HG03025 (cell line): Measurements from ENCODE around the gene STAT1.

Source experiments
- ATAC-seq: cut with Tn5 transposase; IDR thresholded peaks from one replicate; pipeline ENCODE4 v1.9.1; 2021; ENCODE audit warnings: mild to moderate bottlenecking, moderate library complexity; ENCODE audit not compliant: unreplicated experiment, low FRiP score

Gene STAT1

GRCh38 chr2:191032588-191033429 lies 18.8 kb upstream of the STAT1 start:
- ATAC-seq: no peak

- ATAC-seq: no peak
Observed at GRCh38 chr2:191031256-191031655, 17.3 kb upstream of the STAT1 start.

GRCh38 chr2:191030521-191031154 lies 16.7 kb upstream of the STAT1 start:
- peak; percentile 71 for ATAC-seq

- ATAC-seq: no peak
Observed at GRCh38 chr2:191029280-191029950, 15.4 kb upstream of the STAT1 start.

- no peak for ATAC-seq
Observed at GRCh38 chr2:191026377-191026776, 12.4 kb upstream of the STAT1 start.

- ATAC-seq: no peak
Observed at GRCh38 chr2:191025135-191025534, 11.2 kb upstream of the STAT1 start.

GRCh38 chr2:191023235-191023679 lies 9.3 kb upstream of the STAT1 start:
- ATAC-seq: no peak

GRCh38 chr2:191020742-191021381 lies 6.9 kb upstream of the STAT1 start:
- peak; percentile 21 for ATAC-seq

- ATAC-seq: peak; percentile 79
Observed at GRCh38 chr2:191020221-191020741, 6.3 kb upstream of the STAT1 start.

- no peak for ATAC-seq
Observed at GRCh38 chr2:191019376-191019775, 5.4 kb upstream of the STAT1 start.

- no peak for ATAC-seq
Observed at GRCh38 chr2:191018643-191019119, 4.7 kb upstream of the STAT1 start.

GRCh38 chr2:191018048-191018447 lies 4.1 kb upstream of the STAT1 start:
- no peak for ATAC-seq

- ATAC-seq: no peak
Observed at GRCh38 chr2:191015831-191016230, 1.9 kb upstream of the STAT1 start.

- no peak for ATAC-seq
Observed at GRCh38 chr2:191015239-191015638, 1.3 kb upstream of the STAT1 start.

GRCh38 chr2:191014653-191015020 lies 666 bp upstream of the STAT1 start:
- peak; percentile 4 for ATAC-seq

GRCh38 chr2:191013682-191013931 lies 364 bp downstream of the STAT1 start:
- ATAC-seq: no peak

GRCh38 chr2:191012845-191013681 lies 908 bp downstream of the STAT1 start:
- peak; percentile 15 for ATAC-seq

GRCh38 chr2:191012346-191012745 lies 1.6 kb downstream of the STAT1 start:
- no peak for ATAC-seq

GRCh38 chr2:191010887-191011885 lies 2.8 kb downstream of the STAT1 start:
- ATAC-seq: no peak
